Cardiac fibroblast (primary cell): ENCODE results near the gene RPN2.
A peak's percentile ranks its signal among the peaks of the same experiment; 100 is the strongest.

ENCODE experiments used
- DNase-seq, 2 donors: peaks; one replicate each; pipeline versions ENCODE4 v3.0.0 to v3.0.0-alpha.2; 2010; ENCODE audit warnings: low read depth in 2 of 2
- H3K4me3 ChIP-seq, 2 donors: replicated peaks in 1 of 2; 1 replicate in 1 of 2; 2 replicates in 1 of 2; pipeline ENCODE4 v1.5.1; 2011; ENCODE audit warnings: low read depth in 2 of 2, low read length in 2 of 2, mild to moderate bottlenecking in 2 of 2, moderate library complexity in 1 of 2
- TF ChIP-seq, protein P1 (sequence below): IDR thresholded peaks from one replicate; pipeline ENCODE4 v1.5.1; 2011; ENCODE audit warnings: low read depth, mild to moderate bottlenecking, low read length, inconsistent platforms

The RPN2 gene

DNA sequence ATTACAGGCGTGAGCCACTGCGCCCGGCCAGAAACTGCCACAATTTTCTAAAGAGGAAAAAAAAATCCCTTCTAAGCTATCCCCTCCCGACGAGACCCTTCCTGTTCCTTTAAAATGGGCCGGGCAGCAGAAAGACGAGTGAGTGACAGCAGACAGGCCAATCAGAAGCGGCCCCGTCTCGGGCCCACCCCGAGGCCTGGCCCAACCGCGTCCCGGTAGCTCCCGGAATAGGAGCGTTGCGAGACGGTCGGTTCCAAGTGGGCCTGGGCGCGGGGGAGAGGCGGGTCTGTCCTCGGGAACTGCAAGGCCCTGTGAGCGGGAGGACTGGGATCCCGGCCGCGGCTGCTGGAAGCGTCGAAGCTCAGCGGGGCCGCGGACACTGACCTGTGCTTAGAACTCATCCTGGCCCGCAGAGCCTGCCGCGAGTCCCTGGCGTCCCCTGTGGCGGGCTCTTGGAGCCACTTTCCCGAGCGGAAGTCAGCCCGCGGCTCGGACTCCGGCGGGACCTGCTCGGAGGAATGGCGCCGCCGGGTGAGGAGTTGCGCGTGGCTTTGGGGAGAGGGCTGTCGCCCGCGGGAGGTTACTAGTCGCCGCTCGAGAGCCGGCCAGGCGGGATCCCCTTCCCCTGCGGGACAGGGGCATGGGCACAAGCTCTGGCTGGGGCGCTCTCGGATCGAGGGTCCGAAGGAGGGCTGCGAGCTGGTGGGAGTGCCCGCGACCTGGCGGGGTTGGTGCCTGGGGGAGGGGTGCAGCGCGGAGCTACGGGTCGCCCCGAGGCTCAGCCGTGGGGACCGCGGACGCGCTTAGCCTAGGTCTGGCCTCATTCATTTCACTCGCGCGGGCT is at the start of gene RPN2, which contains the start of gene MROH8:
Gene RPN2 (plus strand): TSS at position 492 of the 844 bp plus-strand sequence. CDS start 27 bp downstream, at position 519.
Gene MROH8 (minus strand): TSS at position 710 of the 844 bp plus-strand sequence.
- TF ChIP-seq, protein P1, sequence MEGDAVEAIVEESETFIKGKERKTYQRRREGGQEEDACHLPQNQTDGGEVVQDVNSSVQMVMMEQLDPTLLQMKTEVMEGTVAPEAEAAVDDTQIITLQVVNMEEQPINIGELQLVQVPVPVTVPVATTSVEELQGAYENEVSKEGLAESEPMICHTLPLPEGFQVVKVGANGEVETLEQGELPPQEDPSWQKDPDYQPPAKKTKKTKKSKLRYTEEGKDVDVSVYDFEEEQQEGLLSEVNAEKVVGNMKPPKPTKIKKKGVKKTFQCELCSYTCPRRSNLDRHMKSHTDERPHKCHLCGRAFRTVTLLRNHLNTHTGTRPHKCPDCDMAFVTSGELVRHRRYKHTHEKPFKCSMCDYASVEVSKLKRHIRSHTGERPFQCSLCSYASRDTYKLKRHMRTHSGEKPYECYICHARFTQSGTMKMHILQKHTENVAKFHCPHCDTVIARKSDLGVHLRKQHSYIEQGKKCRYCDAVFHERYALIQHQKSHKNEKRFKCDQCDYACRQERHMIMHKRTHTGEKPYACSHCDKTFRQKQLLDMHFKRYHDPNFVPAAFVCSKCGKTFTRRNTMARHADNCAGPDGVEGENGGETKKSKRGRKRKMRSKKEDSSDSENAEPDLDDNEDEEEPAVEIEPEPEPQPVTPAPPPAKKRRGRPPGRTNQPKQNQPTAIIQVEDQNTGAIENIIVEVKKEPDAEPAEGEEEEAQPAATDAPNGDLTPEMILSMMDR: no peak
- H3K4me3 ChIP-seq: peak within 1 kb of the TSS; percentile 92 to 98
- DNase-seq: peak; percentile 98 to 99

DNA sequence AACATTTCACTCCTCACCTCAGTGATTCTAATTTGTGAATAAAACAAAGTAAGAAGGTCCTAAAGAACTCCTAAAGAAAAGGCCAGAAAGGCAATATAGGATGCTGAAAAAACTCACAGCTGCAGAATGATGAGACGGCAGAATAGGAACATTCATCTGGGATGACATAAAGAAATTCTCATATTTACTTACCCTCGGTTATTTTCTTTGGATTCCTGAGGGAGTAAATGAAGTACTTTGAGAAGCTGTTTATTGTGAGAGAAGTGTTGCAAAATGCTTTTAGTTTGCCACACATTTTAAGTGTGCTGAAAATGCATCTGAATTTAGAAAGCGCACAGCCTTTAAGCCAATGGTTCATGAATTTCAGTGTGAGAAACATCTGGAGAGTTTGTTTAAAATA is 47.6 kb upstream of the RPN2 start:
- peak in 1 of 2 donors; percentile 53 for DNase-seq
- TF ChIP-seq, protein P1: no peak
- no peak overlapping the region for H3K4me3 ChIP-seq

DNA sequence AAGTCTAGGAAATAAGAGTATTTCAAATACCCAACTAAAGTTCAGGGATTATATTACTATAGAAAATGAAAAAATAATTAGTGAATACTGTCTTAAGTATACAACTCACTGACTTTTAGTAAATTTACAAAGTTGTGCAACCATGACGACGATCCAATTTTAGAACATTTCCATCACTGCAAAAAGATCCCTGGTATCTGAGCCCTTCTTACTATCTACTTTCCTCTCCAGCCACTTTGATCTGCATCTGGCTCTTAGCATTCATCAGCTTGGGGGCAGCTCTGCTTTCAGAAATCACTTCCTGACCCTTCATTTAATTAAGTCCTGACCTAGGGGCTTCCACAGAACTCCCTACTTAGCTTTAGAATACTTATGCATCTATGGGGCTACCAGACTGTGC is 45.2 kb upstream of the RPN2 start:
- TF ChIP-seq, protein P1: no peak
- no peak overlapping the region for H3K4me3 ChIP-seq
- DNase-seq: no peak

DNA sequence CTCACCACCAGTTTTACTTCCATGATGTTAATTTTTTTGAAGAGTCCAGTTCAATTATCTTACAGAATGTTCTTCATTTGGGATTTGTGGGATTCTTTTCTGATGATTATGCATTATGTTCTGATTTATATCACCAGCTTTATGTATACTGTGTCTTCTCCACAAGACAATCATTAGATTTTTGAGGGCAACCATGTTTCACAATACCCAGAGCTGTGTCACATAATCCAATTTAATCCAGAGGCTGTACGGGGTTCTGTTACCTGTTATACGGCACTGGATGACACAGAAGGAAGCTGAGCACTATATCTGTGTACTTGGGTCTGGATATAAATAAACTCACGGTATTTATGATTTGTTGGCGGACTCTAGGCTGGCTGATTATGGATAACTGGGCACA is 41.6 kb upstream of the RPN2 start:
- DNase-seq: no peak
- TF ChIP-seq, protein P1: no peak
- H3K4me3 ChIP-seq: no peak overlapping the region

DNA sequence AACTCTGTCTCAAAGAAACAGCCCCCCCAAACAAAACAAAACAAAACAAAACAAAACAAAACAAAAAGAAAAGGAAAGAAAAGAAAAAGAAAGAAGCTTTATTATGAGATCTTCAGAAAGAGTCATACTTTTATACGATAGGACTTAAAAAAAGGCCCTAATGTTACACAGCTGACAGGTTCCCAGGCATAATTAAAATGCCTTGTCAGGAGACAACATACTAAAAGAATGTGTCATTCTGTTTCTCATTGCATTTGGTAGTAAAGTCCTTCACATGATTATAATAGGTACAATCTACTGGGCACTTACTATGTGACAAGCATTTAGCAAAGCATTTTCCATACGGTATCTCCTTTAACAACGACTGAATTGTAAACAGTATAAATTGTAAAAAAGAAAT is 36.4 kb upstream of the RPN2 start:
- H3K4me3 ChIP-seq: no peak overlapping the region
- DNase-seq: peak in 1 of 2 donors; percentile 29
- TF ChIP-seq, protein P1: no peak

DNA sequence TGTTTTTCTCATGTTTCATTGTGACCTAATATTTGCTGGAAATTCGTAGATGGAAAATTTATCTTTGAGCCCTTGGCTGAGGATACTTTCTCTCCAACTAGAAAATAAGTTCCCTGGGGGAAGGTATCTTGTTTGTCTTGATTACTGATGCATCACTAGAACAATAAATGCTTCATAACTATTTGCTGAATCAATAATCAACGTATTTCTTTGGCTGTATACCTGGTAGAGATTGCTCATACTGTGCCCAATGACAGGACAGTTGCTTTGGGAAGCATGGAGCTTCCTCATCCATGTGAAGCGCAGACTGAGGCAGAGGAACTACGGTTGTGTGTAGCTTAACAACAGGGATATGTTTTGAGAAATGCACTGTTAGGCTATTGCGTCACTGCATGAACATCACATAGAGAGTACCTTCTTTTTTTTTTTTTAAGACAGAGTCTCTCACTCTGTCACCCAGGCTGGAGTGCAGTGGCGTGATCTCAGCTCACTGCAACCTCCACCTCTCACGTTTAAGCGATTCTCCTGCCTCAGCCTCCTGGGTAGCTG is 34.2 kb upstream of the RPN2 start:
- peak in 1 of 2 donors; percentile 20 for DNase-seq
- TF ChIP-seq, protein P1: no peak

More for the DNA sequence above, 34.2 kb upstream of the RPN2 start:
- H3K4me3 ChIP-seq: no peak overlapping the region
